IPS-NIHi11 (cell line): ENCODE data around the gene CTXN1.
A peak's percentile ranks its signal among the peaks of the same experiment; 100 is the strongest.
"Not testable (repeated sequence)": the region's sequence is repeated elsewhere in the genome, so short reads cannot be mapped to it uniquely, and the experiment has no call there.

ENCODE experiments used
- DNase-seq: peaks from one replicate; pipeline ENCODE4 v3.0.0; 2012; ENCODE audit warnings: mixed read lengths, low spot score

Gene CTXN1

DNA sequence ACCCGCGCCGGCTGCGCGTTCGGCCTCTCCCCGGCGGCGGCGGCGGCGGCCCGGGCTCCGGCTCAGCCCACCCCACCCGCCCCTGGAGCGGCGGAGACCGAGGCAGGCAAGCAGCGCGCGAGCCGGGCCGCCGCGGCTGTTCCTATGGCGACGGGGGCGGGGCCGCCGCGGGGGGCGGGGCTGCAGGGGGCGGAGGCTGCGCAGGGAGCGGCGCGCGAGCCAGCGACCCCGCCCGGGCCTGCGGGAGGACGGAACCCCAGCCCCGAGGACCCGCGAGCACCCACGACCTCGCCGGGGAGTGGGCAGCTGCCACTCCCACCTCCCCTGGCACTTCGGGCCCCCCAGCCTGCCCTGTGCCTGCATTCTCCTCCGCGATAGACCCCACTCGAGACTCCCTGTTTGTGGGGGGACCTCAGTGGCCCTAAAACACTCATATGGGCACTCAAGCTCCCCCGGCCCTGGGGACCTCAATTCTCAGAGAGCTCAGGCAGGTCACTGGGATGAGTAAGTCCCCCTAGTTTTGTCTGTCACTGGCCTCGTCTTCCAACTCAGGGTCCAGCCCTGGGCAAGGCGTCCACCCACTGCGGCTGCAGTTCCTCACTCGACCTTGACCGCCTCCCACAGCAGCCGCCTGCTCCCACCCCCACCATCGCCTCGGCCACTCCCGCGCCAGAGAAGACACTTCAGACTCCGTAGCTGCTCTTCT is at the start of gene CTXN1:
TSS of gene CTXN1 (minus strand) at position 115 of the 706 bp plus-strand sequence. CDS start 597 bp downstream, outside the sequence.
- peak; percentile 95 for DNase-seq

DNA sequence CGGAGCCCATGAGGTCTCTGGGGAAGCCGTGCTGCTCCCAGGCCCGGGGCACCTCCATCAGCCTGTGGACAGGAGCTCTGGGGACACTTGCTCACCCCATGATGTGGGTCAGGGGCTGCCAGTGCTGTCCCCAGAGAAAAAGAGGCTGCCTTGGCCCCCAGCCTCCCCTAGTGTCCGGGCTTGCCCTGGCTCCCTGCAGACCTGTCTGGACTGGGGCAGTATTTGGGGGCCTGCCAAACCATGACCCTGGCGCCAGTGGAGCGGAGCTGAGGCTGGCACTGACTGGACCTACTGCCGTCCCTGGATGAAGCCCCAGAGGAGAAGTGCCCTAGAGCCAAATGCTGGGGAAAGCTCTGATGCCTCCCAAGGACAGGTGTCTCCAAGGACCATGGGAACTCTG is 49.1 kb upstream of the CTXN1 start:
- DNase-seq = no peak

DNA sequence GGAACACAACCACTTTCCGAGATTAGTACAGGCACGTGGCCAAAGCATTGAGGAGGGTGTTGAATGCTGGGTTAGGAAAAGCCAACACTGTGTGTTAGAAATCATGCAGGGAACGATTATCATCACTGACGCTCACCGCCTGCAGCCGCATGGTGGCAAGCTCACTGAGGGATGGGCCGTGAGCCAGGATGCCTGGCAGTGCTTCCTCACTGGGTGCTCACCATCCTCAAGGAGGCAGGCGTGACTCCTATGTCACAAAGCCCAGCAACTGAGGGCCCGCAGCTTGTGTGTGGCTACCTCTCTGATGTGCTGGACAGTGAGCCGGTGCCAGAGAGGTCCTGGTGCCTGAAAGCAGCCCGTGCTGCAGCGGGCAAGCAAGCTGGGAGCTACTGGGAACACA is 47.9 kb upstream of the CTXN1 start:
- no peak for DNase-seq

DNA sequence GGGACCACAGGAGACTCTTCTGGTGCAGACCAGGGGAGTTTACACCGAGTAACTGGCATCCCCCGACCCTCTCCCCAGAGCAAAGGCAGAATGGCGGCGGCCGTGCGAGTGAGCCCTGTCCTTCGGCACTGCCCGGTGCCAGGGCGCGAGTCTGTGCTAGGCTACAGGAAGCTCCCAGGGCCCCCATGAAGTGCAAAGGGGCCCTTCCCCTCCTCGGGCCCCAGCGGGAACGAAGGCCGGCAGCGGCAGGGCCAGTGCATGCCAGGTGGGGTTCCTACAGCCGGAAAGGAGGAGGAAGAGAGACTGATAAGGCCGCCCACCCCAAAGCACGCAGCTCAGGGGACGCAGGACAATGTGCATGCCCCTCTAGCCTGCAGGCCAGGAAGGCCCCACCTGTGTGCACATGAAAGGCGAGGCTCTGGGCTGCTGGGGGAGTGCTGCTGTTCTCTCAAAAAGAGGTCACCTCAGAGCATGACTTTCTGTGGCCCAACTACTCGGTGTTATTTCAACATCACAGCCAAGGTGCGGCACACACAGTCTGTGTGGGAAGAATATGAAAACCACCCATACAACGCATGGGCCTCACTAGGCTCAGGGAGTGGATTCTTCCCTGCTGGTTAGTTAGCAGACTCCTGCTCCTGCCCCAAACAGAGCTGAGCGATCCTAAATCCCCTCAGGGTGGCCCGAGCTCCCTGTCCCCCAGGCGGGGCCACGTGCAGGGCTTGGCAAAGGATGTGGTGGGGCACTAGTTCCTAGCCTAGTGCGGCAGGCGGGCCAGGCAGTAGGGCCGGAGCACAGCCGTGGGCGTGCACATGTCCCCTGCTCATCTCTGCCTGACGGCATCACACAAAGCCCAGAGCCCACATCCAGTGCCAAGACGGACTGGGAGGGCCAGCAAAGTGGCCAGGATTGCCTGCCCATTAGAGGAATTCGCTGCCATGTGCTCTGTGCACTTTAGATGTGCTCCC is 45.9 kb upstream of the CTXN1 start:
- DNase-seq = no peak

DNA sequence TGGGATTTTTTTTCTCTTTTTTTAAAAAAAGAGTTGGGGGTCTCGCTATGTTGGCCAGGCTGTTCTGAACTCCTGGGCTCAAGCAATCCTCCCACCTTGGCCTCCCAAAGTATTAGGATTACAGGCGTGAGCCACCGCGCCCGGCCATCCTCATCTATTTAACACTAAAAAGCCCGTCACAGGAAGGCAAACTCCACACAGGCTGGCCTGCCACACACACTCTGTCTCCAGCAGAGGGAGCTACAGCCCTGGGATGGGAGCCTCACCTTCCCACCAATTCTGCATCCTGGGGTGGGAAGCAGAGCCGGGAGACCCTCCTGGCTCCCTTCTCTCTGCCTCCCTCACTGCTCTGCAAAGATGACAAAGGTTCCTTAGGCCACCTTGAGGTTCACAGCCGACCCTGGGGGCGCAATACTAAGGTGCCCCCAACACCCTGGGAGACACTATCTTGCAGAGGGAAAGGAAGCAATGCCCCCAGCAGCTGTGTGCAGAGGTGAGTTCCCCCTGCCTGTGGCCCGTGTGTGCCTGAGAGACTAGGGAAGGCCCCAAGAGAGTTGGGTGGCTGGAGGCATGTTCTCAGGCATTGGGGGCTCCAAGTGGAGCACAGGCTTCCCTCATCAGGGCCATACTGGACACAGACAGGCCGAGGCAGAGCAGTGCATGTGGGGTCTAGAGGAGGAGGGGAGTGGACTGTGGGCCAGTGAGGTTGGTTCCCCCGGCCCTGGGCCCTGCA is 44.9 kb upstream of the CTXN1 start:
- peak; percentile 84 for DNase-seq

DNA sequence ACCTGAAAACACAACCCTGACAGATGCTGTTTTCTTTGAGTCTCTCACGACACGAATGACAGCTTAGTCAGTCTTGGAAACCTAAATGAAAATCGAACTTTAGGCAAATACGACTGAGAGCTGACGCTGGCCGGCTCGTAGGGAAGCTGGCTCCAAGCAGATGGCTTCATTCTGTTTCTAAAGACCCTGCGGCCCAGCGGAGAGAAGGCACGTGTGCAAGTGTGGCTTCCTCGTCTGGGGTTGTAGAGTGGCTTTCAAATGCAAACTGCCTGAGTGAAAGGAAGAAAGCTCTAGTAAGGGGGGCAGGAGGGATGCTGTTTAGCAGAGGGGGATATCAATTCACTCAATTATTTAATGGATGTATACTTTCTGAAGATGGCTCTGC is 43.6 kb upstream of the CTXN1 start:
- peak; percentile 78 for DNase-seq

GRCh38 chr19:7968796-7969554 is 43.0 kb upstream of the CTXN1 start:
- no peak for DNase-seq

DNA sequence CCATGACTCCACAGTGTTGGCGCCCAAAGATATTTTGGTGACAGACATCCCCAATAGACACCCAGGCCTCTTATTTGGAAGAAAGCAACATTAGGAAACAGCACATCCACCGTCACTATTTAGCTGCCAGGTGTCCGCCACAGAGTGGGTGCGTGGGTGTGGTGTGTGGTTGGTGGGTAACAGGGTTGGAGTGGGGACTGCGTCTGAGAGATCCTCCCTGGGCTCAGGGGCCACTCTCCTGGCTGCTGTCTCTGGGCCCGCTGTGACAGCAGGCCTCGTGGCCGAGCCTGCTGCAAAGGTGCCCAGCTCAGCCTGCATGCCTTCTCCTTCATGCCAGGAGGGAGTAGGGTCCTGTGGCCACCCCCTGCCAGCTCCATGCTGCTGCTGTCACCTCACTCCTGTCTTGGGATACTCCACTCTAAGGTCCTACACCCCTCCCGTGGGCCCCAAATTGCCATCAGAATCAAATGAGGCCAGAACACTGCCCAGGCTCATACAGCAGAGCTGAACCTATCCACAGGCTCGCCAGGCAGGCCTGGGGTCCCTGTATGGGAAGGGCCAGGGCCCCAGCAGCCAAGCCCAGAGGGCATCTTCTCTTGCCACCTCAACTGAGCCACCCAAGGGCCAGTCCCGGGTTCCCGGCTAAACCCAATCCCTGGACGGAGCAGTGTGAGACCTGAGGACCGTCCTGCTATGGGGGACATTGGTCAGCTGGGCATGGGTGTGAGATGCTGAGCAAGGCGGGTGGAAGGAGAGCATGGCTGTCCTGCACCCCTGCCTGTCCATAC is 42.3 kb upstream of the CTXN1 start:
- DNase-seq = no peak

DNA sequence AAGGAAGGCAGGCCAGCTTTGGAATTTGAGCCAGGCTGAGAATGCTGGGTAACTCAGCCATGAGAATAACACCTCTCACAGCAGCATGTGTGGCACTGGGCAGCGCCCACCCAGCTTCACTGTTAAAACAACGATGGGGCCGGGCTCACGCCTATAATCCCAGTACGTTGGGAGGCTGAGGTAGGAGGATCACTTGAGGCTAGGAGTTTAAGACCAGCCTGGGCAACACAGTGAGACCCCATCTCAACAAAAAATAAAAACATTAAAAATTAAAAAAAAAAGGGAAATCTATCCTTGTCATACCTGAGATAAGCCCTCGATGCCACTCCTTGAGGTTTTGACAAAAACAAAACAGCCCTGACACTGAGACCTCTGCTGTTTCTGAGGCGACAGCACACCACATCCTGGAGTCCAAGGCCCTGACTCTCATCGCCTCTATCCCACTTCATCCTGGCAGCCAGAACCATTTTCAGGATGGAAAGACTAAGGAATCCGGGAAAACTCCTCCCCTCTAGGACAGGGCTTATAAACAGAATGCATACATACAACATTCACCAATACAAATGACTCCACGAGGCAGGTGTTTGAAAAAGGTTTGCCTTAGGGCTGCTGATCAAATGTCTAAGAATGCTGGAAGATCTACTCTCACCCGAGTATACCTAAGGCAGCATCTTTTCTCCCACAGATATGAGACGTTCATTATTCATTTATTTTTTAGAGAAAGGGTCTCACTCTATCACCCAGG is 40.2 kb upstream of the CTXN1 start:
- no peak for DNase-seq

DNA sequence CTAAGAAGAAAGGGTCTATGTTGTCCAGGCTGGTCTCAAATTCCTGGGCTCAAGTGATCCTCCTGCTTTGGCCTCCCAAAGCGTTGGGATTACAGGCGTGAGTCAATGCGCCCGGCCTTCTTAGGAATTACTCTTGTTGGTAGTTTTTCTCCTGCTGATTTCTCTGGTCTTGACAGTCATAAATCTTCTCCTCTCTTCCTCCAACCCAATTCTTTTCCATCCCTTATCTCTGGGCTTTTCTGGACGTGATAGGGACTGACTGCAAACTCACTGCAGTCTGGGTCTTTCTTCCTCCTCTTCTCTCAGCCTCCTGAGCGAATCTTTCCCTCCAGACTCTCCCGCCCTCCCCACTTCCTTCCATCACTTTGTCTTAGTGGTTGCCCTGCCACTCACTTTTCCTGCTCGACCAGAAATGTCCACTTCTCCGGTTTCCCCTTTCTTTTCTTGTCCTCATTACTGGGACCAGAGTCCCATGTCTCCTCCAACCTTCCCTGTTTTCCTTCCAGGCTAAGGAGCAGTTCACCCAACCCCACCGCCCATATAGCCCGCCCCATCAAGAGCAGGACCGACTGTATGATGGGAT is 39.4 kb upstream of the CTXN1 start:
- no peak for DNase-seq

DNA sequence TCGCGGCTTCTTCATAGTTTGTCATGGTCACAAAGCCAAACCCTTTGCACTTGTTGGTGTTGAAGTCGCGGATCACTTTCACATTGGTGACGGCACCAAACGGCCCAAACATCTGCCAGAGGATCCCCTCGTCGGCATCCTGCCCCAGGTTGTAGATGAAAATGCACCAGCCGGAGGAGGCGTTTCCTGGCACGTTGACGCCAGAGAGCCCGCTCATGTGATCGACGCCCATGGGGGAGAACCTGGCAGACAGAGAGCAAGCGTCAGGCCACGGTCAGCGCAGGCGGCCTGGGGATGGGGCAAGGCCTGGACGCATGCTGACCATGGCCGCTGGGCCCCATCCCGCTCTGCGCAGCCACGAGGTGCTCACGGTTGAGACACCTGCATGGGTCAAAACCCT is 37.6 kb upstream of the CTXN1 start:
- DNase-seq = no peak

- DNase-seq = no peak
These were observed 36.8 kb upstream of the CTXN1 start for GRCh38 chr19:7962644-7963268.

- no peak for DNase-seq
These were observed 36.1 kb upstream of the CTXN1 start for GRCh38 chr19:7961920-7962626.

GRCh38 chr19:7961082-7961481 is 35.1 kb upstream of the CTXN1 start:
- DNase-seq = not testable (repeated sequence)

DNA sequence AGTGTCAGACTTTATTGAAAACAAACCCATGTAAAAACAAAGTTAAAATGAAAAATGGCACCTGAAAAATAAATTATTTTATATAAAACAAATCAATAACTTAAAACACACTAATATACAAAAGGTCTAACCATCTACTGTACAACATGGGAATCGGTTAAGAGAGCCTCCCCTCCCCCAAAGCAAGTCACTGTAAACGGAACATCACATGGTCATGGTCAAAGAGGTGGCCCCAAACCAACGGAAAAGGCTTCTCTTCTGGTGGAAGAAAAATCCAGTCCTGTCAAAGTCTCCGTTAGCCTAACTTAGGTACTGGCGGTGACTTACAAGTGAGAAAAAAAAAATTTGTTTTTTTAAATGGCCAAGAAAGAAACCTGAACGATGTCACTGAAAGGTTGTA is 33.3 kb upstream of the CTXN1 start:
- no peak for DNase-seq

GRCh38 chr19:7955696-7956095 is 29.8 kb upstream of the CTXN1 start:
- DNase-seq = no peak

DNA sequence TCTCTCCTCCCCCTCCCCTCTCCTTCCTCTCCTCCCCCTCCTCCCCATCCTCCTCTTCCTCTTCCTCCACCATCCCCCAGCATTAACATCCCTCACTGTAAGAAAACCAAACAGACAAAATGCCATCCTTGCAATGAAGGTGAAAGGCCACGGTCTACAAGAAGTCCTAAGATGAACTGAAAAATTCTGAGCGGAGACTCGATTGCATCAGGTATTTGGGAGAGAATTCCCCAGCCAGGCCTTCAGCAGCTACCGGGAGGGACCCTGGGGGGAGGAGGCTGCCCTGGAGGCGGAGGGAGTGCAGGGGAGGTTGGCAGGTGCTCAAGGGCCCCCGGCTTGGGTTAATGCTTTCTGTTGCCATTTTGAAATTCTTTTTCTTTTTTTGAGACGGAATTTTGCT is 27.6 kb upstream of the CTXN1 start:
- DNase-seq = no peak

- DNase-seq = no peak
These were observed 27.1 kb upstream of the CTXN1 start for GRCh38 chr19:7953060-7953459.

GRCh38 chr19:7947939-7948338 is 22.0 kb upstream of the CTXN1 start:
- DNase-seq = no peak
